Muscle layer of duodenum (tissue), 2 donors: ENCODE data around the gene OLFM1.

Experiments used
- H3K27ac ChIP-seq: one replicate; pipeline ENCODE4 v1.7.0; 2013; ENCODE audit warnings: mild to moderate bottlenecking, low read length
- H3K27me3 ChIP-seq: one replicate; pipeline ENCODE4 v1.7.0; 2013; ENCODE audit warnings: low read depth, mild to moderate bottlenecking, control low read depth, low read length
- H3K36me3 ChIP-seq, 2 donors: one replicate each; pipeline ENCODE4 v1.7.0; 2013; ENCODE audit warnings: low read length in 2 of 2, control low read depth in 1 of 2, mild to moderate bottlenecking in 1 of 2; ENCODE audit not compliant: insufficient read depth in 2 of 2, control insufficient read depth in 1 of 2
- H3K4me1 ChIP-seq, 2 donors: one replicate each; pipeline ENCODE4 v1.7.0; 2013; ENCODE audit warnings: low read length in 2 of 2, mild to moderate bottlenecking in 2 of 2, control low read depth in 1 of 2, moderate library complexity in 1 of 2; ENCODE audit not compliant: insufficient read depth in 2 of 2, control insufficient read depth in 1 of 2
- H3K4me3 ChIP-seq, 2 donors: one replicate each; pipeline ENCODE4 v1.7.0; 2013; ENCODE audit warnings: low read length in 2 of 2, low read depth in 1 of 2, mild to moderate bottlenecking in 1 of 2
- H3K9me3 ChIP-seq, 2 donors: one replicate each; pipeline ENCODE4 v1.7.0; 2013; ENCODE audit warnings: low read length in 2 of 2, control low read depth in 1 of 2, mild to moderate bottlenecking in 1 of 2; ENCODE audit not compliant: control insufficient read depth in 1 of 2
- donor health status: healthy.

Gene OLFM1

DNA sequence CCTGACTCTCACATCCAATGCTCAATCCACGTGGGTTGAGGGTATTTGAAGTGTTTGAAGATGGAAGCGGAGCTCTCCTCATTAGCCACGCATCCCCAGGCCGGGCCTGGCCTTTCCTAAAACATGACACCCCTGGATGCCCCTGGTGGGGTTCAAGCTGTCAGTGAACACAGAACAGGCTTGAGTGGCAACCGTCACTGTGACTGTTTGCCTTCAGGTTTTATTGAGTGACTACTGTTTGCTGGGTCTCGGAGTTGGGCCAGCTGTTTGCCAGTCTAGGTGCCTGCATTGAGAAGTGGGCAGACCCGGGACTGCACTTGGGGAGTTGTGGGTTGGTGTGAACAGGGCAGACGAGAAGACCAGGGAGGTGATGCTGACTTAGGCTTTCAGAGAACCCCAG lies 7.8 kb upstream of the OLFM1 start:
- Histone ChIP-seq H3K27ac (no peak overlapping the region), H3K4me3 (no peak overlapping the region), H3K36me3 (no peaks in the 10 kb centered on the region), H3K9me3 (no peaks in the 10 kb centered on the region), H3K27me3 (no peaks in the 10 kb centered on the region), H3K4me1 (peaks cover 0 to 16% of the 10 kb centered on the region in 2 donors)

DNA sequence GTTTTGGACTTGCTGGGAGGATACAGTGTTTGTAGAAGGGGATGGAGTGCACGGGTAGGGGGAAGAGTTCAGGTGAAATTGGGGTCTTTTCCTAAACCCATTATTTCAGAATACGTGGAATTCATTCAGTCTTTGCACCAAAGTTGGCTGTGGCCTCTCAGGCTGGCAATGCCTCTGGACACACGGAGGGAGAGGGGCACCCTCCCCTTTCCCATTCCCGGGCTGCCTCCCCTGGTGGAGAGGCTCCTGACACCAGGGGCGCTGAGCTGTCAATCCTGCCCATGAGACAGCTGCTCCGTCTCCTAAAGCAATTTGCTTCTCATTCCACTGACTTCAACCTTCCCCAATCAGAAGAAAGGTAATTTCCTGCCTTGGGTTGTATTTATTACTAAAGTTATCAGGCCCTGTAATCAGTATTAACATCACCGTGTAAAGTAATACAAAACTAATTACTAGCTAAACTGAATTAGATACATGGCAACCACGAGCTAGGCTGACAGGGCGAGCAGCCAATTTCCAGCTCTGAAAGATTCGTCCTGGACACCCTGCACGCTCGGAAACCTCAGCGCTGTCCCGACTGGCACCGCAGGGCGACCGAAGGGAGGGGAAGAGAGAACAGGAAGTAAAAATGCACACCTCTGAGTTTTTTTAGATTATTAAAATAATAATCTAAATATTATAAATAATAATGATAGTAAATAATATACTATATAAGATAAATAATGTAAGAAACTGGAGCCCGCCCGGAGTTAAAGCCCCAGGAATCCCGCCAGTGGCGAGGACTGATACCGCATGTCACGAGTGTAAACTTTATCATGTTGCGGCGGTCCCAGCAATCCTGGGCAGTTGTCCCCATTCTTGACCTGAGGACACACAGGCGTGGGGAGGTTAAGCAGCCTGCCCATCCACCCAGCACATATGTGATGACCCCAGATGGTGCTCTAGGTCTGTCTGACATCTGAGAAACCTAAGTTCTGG lies 6.9 kb upstream of the OLFM1 start:
- Histone ChIP-seq H3K36me3 (no peaks in the 10 kb centered on the region), H3K4me3 (no peak overlapping the region), H3K27me3 (no peaks in the 10 kb centered on the region), H3K4me1 (peaks cover 0 to 9% of the 10 kb centered on the region in 2 donors), H3K27ac (no peak overlapping the region), H3K9me3 (no peaks in the 10 kb centered on the region)

DNA sequence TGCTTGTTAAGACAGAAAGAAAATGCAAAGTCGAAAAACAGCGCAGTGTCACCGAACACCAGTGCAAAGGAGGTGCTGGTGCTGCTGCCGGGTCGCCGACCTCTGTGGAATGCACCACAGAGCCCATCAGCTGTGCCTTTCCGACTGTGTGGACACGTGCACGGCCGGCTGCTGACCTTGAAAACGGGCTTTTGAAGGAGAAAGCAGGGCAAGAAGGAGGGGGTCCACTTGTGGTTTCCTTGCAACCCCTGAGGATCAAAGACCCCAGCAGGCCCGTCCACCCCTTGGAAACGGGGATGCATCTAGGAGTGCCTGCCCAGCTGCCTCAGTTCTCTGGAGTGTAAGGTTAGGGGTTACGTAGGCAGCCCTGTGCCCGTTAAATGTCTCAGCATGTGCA lies 6.2 kb upstream of the OLFM1 start:
- H3K4me3 ChIP-seq: no peak overlapping the region
- no peaks in the 10 kb centered on the region for H3K36me3 ChIP-seq
- H3K27ac ChIP-seq: no peak overlapping the region
- H3K27me3 ChIP-seq: no peaks in the 10 kb centered on the region
- H3K9me3 ChIP-seq: no peaks in the 10 kb centered on the region
- peaks cover 0 to 10% of the 10 kb centered on the region in 2 donors for H3K4me1 ChIP-seq

DNA sequence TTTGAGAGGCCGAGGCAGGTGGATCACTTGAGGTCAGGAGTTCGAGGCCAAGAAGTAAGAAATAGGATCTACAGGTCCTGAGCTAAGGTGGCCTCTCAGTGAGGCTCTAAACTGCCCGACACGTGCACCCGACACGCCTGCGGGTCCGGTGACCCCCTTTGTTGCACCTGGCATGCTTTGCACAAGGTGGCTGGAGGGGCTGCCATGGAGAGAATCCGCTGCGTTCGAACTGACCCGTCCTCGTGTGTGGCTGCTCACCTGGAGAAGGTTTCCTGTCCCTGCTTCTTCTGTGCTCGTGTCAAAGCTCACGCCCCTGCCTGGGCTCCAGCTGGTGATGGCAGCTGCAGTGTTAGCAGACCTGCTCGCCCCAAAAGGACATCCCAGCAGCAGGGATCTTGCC lies 5.7 kb upstream of the OLFM1 start:
- Histone ChIP-seq H3K4me1 (peaks cover 0 to 11% of the 10 kb centered on the region in 2 donors), H3K36me3 (no peaks in the 10 kb centered on the region), H3K9me3 (no peaks in the 10 kb centered on the region), H3K27ac (no peak overlapping the region), H3K4me3 (no peak overlapping the region), H3K27me3 (no peaks in the 10 kb centered on the region)

DNA sequence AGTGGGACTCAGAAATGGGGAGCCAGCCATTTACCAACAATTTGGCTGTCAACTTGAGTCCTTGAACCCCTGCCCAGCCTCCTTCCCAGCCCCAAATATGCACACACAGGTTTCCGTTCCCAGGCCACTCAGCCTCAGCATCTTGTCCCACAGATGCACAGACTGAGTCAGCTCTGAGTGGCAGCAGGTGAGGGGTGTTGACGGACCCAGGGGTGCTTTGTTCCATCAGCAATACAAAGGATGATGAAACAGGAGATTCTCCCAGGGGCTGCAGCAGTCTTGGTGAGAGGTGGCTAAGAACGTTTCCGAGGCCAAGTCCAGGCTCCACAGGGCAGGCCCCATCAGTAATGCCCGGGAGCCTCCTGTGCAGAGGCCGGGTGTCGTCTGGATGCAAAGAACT lies 4.9 kb upstream of the OLFM1 start:
- H3K27ac ChIP-seq: no peak overlapping the region
- peaks cover 0 to 17% of the 10 kb centered on the region in 2 donors for H3K4me1 ChIP-seq
- H3K4me3 ChIP-seq: no peak overlapping the region
- H3K27me3 ChIP-seq: no peaks in the 10 kb centered on the region
- no peaks in the 10 kb centered on the region for H3K36me3 ChIP-seq
- H3K9me3 ChIP-seq: no peaks in the 10 kb centered on the region

DNA sequence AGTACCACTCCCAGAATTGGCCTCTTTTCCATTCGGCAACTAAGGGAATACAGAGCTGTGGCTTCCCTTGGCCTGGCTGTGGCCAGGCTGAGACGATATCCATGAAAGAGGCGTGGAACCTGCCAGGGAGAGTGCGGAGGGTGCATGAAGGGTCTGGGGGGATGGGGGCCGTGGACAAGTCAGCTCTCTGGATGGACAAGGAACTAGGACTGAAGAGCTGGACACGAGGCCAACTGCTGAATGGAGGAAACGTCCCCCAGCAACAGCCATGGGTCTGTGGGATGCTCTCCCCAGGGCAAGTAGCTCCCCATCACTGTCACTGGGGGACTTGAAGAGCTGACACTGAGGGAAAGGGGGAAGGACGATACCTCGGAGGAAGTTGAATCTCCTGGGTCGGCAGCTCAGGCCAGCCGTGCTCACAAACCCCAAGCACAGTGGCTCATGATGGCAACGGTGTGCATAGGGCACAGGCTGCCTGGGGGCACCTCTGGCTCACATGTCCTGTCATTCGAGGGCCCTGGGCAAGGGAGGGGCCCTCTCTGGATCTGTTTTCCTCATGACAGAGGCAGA lies 4.1 kb upstream of the OLFM1 start:
- peaks cover 0 to 23% of the 10 kb centered on the region in 2 donors for H3K4me1 ChIP-seq
- H3K4me3 ChIP-seq: no peak overlapping the region
- peaks cover under 1% of the 10 kb centered on the region for H3K27me3 ChIP-seq
- no peak overlapping the region for H3K27ac ChIP-seq
- no peaks in the 10 kb centered on the region for H3K9me3 ChIP-seq
- H3K36me3 ChIP-seq: no peaks in the 10 kb centered on the region

DNA sequence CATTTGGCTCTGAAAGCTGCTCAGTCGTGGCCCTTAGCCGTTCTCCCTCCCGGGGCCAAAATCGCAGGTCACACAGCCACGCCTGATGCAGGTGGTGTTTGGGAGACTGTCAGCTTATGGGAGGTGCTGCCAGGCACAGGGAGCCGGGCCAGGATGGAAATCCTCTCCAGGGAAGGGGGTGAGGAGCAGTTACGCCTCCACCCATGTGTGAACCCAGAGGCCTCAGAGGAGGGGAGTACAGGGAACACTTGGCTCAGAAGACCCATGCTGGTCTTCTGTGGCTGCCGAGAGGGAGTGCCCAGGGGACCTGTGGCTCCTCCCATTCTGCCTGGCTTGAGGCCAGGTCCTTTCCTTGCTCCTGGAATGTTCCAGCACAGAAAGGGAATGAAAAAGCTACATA lies 3.6 kb upstream of the OLFM1 start:
- H3K27me3 ChIP-seq: peaks cover 6% of the 10 kb centered on the region

DNA sequence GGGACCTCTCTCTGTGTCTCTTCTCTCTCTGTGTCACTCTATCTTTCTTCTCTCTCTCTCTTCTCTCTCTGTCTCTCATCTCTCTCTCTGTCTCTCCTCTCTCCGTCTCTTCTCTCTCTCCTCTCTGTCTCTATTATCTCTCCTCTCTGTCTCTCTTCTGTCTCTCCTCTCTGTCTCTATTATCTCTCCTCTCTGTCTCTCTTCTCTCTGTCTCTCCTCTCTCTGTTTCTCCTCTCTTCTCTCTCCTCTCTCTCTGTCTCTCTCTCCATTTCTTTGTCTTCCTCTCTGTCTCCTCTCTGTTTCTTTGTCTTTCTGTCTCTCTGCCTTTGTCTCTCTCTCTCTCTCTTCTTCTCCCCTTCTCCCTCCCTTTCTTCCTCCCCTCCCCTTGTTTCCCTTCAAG lies 3.2 kb upstream of the OLFM1 start:
- H3K36me3 ChIP-seq: no peaks in the 10 kb centered on the region
- H3K27me3 ChIP-seq: peaks cover 10% of the 10 kb centered on the region
- H3K4me1 ChIP-seq: peaks cover 0 to 32% of the 10 kb centered on the region in 2 donors
- no peak overlapping the region for H3K4me3 ChIP-seq
- H3K9me3 ChIP-seq: no peaks in the 10 kb centered on the region
- no peak overlapping the region for H3K27ac ChIP-seq

More for the DNA sequence above, 3.6 kb upstream of the OLFM1 start:
- no peaks in the 10 kb centered on the region for H3K36me3 ChIP-seq
- H3K27ac ChIP-seq: no peak overlapping the region
- H3K4me3 ChIP-seq: no peak overlapping the region
- H3K9me3 ChIP-seq: no peaks in the 10 kb centered on the region
- H3K4me1 ChIP-seq: peaks cover 0 to 28% of the 10 kb centered on the region in 2 donors

DNA sequence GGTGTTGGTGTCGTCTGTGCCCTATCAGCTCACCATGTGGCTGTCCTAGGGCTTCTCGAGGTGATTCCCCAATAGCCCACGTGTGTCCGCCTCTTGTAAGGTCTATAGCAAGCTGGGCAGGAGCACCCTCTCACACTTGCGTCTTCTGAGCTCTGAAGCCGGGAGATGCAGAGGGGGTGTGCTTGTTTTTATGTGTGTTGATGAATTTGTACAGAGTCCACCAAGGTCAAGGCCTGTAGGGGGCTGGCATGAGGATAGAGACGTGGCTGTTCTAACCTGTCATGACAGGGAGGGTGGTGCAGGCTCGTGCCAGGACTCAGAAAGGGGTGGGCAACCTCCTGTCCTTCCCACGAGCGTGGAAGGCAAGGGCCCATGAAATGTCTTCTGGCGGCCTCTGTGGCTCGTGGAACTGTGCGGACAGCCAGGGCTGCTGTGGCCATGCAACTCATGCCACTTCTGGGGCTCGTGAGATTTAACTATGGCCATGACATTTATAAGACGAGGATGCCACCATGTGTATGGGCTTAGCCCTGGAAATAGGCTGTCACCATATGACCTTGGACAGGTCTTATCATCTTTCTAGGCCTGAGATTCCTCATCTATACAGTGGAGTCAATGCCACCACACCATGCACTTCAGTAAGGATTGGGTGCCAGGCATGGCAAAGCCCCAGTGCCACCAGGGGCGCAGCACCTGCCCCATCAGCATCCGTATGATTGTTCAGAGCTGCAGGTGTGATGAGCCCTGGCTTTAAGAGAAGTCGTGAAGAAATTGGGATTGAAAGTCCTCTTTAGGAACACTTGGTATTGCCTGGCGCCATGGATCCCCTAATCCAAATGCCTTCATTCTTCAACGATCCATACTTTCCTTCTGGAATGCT lies 2.3 kb upstream of the OLFM1 start:
- no peak overlapping the region for H3K27ac ChIP-seq
- peaks cover 0 to 33% of the 10 kb centered on the region in 2 donors for H3K4me1 ChIP-seq
- H3K27me3 ChIP-seq: peaks cover 13% of the 10 kb centered on the region

DNA sequence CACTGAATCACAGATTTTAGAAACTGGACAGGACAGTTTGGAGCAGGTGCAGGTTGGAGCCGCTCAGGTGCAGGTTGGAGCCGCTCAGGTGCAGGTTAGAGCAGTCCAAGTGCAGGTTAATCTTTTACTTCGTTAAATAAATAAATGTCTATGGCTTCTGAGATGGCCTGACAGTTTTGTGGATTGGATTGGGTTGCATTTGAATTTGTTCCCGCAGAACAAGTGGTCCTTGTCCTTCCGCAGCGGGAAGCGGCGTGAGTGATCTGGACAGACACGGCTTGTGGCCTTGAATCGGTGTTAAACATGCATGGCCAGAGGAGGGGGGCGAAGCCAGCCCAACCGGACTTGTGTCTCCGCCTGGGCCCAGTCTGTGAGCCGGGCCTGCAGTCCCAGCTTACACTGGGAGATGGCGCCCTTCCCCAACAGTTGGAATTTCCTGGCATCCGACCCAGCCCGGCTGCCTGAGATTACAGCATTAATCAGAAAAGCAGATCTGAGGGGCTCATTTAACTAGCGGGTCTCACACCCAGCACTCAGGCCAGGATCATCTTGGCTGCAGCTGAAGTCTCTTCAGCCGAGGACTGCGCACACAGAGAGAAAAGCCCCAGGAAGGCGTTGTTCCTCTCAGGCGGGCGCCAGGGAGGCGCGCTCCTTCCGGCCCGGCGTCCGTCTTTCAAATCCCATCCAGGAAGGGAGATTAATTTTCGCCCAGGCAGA lies 1.5 kb upstream of the OLFM1 start:
- Histone ChIP-seq H3K27me3 (peaks cover 13% of the 10 kb centered on the region), H3K4me1 (peaks cover 0 to 33% of the 10 kb centered on the region in 2 donors), H3K27ac (no peak overlapping the region)

More for the DNA sequence above, 2.3 kb upstream of the OLFM1 start:
- H3K4me3 ChIP-seq: no peak overlapping the region
- H3K36me3 ChIP-seq: no peaks in the 10 kb centered on the region
- no peaks in the 10 kb centered on the region for H3K9me3 ChIP-seq

More for the DNA sequence above, 1.5 kb upstream of the OLFM1 start:
- Histone ChIP-seq H3K9me3 (no peaks in the 10 kb centered on the region), H3K36me3 (no peaks in the 10 kb centered on the region), H3K4me3 (peak overlapping the region; percentile 15 to 54)
